GM18508 (cell line): Measurements from ENCODE around the gene ELF1.
"Not testable (repeated sequence)": the region's sequence is repeated elsewhere in the genome, so short reads cannot be mapped to it uniquely, and the experiment has no call there.

Source experiments
- ATAC-seq: cut with Tn5 transposase; IDR thresholded peaks from one replicate; pipeline ENCODE4 v1.9.1; 2021; ENCODE audit warnings: moderate number of reproducible peaks; ENCODE audit not compliant: insufficient read depth, unreplicated experiment

ELF1 gene

DNA sequence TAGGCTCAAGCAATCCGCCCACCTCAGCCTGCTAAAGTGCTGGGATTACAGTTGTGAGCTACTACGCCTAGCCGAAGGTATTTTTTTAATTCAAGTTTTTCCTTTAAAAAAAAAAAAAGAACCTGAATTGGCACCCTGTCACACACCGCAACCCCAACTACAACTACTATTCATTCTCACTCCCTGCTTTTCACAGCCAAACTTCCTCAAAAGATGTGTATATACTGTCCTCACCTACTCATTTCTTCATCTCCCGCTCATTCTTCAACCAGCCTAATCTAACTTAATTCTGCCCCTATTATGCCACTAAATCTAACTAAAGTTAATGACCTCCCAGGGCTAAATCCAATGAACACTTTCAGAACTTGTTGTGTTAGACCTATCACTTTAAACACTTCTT is 29.5 kb upstream of the ELF1 start:
- ATAC-seq: no peak

DNA sequence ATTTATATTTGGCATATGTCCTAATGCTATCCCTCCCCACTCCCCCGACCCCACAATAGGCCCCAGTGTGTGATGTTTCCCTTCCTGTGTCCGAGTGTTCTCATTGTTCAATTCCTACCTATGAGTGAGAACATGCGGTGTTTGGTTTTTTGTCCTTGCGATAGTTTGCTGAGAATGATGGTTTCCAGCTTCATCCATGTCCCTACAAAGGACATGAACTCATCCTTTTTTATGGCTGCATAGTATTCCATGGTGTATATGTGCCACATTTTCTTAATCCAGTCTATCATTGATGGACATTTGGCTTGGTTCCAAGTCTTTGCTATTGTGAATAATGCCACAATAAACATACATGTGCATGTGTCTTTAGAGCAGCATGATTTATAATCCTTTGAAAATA is 23.3 kb upstream of the ELF1 start:
- ATAC-seq: not testable (repeated sequence)

DNA sequence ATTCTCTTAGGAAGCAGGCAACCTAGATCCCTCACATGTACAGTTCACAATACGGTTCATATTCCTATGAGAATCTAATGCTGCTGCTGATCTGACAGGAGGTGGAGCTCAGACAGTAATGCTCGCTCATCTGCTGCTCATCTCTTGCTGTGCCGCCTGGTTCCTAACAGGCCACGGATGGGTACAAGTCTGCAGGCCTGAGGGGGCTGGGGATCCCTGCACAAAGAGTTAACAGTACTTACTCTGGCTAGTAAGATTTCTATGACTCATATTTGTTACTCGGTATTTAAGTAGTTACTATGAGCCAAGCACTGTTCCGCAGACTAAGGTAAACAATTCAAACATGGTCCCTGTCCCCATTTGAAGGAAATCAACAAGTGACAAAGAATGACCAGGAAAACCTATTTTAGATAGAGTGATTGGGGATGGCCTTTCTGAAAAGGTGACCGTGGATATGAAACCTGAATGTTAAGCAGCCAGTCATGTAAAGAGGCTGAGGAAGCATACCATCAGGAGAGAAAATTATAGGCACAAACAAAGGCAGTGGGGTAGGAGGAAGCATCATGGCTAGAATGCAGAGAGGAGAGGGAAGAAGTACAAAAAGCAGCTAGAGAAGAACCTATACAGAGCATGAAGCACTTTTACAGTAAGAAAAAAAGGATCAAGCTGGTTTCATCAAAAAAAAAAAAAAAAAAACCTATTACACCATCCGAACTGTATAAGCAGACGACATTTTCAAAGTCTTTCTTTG is 21.6 kb upstream of the ELF1 start:
- no peak for ATAC-seq

DNA sequence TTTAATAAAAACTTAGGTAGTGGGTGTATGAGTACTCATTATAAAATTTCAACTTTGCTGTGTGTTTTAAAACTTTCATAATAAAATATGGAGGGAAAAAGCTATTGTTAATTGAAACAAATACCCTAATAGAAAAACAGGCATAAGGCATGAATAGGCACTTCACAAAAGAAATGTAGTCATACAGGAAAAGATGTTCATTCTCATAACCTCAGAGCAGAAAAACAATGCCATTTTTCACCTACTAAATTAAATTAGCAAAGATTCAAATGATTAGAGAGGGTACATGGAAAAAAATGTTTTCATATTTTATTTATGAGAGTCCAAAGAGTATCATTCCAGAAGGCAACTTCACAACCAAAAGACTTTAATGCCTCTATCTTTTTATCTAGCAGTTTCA is 20.6 kb upstream of the ELF1 start:
- ATAC-seq: no peak

DNA sequence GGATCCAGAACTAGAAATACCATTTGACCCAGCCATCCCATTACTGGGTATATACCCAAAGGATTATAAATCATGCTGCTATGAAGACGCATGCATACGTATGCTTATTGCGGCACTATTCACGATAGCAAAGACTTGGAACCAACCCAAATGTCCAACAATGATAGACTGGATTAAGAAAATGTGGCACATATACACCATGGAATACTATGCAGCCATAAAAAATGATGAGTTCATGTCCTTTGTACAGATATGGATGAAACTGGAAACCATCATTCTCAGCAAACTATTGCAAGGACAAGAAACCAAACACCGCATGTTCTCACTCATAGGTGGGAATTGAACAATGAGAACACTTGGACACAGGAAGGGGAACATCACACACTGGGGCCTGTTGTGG is 17.4 kb upstream of the ELF1 start:
- not testable (repeated sequence) for ATAC-seq

DNA sequence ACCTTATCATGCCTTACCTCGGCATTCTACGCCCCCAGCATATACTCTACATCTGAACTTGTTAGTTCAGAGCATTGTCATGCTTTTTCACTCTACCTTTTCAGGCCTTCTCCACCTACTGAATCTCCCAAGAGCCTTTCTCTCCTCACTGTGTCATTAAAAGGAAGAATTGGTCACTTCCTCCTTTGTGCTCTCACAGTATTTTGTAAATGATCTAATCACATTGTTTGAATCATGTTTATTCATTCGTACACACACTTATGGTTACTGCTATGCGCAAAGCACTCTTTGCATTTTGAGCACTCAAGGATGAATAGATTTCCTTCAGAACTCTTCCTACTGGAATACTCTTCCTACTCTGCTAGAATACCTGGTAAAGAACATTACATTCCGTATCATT is 15.8 kb upstream of the ELF1 start:
- no peak for ATAC-seq

DNA sequence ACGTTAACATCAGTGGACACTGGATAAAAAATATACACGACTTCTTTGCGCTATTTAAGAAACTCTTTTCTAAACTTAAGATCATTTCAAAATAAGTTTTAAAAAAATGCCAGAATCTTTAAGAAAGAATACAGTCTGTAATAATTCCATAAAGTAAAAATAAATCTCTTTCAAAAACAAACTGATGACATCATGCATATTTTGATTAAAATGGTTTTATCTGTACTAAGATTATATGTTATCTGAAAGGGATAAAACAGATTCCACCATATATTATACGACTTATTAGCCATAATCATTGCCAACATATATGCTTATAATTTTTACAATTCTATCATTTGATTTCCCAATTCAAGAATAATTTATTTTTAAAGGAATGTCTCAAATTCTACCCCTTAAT is 15.3 kb upstream of the ELF1 start:
- ATAC-seq: no peak

DNA sequence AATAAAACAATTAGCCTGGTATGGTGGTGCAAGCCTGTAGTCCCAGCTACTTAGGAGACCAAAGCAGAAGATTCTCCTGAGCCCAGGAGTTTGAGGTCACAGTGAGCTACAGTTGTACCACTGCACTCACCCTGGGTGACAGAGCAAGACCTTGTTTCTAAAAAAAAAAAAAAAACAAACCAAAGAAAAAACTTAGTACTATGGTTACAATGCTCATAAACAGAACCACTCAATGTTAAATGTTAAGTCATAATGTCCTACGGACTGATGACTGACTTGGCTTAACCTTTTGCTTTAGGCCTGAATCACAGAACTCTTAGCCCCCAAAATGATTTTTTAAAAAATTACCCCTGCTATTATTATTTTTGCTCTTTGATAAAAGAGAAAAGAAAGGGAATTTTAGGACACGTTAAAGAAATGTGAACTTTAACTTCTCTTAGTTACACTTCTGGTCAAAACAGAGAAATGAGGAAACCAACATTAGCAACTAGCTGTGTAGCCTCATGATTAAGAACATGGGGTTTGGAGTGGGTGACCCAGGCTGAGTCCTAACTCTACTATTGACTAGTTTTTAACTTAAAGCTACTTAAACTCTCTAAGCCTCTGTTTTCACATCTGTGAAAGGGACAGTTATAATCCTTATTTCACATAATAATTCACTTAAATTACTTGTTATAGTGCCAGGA is 13.7 kb upstream of the ELF1 start:
- no peak for ATAC-seq

DNA sequence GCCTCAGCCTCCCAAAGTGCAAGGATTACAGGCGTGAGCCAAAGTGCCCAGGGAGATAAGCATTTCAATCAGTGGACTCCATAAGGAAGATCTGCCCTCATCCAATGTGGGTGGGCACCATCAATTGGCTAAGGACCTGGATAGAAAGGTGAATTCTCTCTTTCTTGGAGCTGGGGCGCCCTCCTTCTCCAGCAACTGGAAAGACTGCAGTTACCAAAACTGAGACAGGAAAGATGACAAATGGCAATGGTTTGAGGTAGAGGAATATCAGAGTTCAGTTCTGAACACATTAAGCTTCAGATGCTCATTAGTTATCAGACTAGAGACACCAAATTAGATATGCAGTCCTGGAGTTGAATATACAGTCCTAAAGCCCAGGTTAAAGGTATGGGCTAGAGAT is 10.5 kb upstream of the ELF1 start:
- ATAC-seq: no peak

DNA sequence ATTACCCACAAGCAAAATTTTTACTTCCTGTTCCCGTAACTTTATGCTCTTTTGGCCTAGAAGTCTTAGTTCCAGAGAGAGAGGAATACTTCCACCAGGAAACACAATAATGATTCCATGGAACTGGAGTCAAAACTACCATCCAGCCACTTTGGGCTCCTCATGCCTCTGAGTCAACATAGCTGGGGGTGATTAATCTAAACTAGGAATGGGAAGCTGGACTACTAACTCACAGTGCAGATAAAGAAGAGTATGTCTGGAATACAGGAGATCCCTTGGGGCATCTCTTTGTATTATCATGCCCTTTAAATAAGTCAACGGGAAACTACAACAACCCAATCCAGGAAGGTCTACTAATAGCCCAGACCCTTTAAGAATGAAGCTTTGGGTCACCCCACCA is 8.9 kb upstream of the ELF1 start:
- ATAC-seq: no peak

DNA sequence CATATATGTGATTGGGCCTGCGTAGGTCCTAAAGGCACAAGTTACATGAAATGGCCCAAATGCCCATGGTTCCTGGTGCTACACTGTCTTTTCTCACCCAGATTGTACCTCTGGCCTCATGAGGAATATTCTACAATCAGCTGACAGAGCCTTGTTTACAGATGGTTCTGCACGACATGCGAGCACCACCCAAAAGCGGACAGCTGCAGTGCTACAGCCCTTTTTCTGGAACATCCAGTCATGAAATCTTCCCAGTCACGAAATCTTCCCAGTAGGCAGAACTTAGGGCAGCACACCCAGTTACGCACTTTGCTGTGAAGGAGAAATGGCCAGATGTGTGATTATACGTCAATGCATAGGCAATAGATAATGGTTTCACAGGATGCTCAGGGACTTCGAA is 7.7 kb upstream of the ELF1 start:
- no peak for ATAC-seq

DNA sequence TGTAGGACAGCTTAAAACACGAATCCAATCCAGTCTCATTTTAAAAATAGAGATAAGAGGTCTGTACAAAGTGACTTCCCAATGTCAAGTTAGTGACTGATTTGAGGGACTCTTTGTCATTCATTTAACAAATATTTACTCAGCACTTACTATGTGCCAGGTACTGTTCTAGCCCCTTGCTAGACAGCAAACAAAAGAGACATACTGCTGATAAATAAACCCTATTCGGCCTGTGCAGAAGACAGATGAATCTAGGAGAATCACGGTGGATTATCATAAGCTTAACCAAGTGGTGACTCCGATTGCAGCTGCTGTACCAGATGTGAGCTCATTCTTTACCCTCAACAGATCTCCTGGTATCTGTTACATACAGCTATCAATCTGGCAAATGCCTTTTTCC is 6.4 kb upstream of the ELF1 start:
- ATAC-seq: no peak

DNA sequence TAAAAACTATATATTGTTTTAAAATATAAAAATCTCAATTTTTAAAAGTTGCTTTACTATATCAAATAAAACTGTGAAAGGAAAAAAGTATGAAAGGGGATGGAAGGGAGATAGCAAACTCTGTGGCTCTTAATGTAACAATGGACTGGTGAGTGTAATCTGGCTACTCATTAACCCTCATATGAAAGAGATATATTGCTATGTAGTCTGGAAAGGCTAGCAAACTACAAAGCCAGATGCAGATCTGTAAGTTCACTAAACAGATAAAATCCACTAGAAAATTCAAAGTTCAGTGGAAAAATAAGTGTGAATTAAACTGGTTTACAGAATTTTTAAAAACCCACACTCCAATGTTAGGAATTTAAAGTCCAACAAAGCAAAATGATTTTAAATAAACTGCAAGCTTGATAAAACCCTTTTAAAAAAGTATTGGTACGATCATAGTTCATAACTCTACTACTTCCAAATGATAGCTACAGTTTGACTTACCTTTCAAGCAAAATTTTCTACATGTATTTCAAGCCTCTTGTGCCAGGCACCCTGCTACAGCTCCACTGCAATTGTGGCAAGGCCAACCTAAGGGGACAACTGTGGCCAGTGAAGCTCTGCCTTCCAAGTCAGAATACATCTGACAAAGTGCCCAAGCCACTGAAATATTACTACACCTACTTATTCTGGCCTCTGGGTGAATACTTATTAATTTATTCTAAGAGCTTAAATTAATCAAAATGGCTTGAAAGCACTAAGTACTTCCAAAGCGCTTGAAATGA is 647 bp upstream of the ELF1 start:
- ATAC-seq: no peak

DNA sequence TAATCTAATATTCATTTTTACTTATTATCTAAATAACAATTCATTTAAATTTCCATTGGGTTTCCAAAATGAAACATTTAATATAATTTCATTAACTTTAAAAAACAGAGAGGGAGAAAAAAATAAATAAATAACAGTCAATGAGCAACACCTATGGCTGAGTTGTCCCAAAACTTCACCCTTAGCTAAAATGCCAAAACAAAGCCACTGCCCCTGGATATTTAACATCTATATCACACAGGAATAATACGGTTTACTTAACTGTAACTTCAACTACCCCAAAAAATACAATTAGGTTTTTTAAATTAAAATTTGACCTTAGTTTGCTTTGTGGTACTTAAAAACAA is 541 bp downstream of the ELF1 start:
- ATAC-seq: no peak

DNA sequence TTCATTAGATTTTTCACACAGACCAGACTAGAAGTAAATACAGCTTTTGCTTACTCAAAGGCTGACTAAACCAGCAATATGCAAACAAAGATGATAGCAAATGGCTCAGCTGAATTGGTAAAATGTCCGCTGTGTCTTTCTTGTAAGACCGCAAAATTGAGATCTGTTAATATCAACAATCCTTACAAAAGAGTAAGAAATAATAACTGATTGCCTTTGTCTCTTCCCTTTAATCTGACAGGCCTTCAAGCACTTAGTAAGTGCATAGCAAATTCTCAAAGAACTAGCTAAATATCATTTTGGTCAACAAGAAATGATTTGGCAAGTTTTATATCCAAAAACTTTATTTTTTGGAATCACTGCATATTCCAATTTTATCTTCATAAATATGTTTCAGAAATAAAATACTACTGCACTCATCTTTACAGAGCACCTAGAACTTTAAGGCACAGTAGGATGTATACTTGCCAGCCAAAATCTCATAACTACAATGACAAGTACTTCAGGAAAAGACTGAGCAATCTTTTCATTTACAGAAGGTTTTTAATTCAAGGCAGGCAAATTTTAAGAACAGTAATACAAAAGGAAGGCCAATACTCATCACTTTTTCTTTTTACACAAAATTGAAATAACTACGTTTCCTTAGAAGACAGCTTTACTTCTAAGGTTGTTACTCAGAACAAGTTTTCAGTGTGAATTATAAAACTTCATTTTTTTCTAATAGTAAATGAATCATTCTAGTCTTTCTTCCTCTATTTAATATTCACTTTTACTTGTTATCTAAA is 1.1 kb downstream of the ELF1 start:
- no peak for ATAC-seq

DNA sequence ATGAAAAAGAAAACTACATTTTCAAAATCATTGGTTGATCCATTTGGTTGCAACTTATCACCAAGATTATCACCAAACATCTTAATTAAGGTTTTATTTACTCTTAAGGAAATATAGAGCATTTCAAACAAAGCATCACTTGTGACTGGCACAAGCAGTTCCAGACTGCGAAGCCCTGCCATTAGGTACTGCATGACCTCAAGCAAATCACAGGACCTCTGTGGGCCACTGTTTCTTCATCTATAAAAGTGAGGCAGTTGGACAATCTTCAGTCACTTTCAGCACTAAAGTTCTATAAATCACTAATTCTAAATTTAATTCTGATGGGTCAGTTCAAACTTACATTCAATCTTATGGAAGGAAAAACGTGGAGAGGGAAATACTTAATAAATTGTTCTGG is 2.0 kb downstream of the ELF1 start:
- no peak for ATAC-seq

DNA sequence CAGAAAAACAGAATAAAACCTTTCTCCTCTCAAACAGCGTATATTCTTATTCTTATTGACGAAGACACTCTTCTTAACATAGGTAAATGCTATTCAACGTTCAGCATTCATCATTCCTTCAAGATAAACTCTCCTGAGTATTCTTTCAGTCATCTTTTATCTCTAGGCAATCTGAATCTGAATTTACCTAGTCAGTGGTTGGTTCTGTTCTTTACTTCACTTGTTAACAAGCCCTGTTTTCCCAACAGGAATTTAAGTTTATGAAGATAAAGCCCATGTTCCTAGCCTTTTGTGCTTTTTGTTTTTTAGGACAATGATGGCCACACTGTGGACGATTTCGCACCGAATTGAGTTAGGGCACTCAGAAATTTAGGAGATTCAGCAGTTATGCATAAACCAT is 3.2 kb downstream of the ELF1 start:
- ATAC-seq: no peak

DNA sequence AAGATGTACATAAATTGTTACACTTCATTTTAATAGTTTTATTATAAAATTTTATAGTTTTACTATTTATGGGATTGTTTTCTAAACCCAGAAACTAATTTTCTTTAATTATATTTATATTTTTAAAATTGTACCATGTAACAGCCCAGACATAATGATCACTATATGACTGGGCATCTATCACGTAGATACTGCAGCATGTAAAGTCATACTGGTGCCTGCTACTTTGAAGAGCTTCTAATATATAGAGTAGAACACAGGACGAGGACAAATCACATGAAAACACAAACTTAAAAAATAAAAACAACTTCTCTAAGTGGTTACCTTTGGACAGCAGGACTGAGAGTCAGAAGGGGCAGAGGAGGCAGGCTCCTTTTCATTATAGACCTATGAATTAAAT is 5.3 kb downstream of the ELF1 start:
- no peak for ATAC-seq

DNA sequence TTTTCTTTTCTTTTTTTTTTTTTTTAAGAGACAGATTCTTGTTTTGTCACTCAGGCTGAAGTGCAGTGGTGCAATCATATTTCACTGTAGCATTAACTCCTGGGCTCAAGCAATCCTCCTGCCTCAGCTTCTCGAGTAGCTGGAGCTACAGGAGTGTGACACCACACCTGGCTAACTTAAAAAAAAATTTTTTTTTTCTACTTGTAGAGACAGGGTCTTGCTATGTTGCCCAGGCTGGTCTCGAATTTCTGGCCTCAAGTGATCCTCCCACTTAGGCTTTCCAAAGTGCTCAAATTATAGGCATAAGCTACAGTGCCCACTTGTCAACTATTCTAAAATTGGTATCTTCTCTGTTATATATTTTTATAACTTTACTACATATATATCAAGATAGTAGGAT is 6.6 kb downstream of the ELF1 start:
- ATAC-seq: no peak

DNA sequence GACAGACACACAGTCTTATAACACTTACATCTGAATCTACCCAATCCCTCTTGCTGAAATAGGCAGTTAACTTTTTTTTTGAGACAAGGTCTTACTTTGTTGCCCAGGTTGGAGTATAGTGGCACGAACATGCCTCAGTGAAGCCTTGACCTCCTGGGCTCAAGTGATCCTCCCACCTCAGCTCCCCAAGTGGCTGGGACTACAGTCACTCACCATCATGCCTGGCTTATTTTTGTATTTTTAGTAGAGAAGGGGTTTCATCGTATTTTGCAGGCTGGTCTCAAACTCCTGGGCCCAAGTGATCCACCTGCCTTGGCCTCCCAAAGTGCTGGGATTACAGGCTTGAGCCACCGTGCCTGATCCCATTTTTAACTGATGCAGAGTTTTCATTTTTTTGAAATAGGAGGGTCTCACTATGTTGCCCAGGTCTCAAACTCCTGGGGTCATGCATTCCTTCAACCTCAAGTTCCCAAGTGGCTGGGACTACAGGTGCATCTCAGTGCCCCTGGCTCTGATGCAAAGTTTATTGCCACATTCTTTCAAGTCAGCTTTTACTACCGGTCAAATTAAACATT is 7.6 kb downstream of the ELF1 start:
- ATAC-seq: no peak
